Medulla oblongata (tissue), 1 donor: Measurements from ENCODE around the gene KLF13.
A peak's percentile ranks its signal among the peaks of the same experiment; 100 is the strongest.
"Not testable (repeated sequence)": the region's sequence is repeated elsewhere in the genome, so short reads cannot be mapped to it uniquely, and the experiment has no call there.

ENCODE experiments used
- DNase-seq: peaks from one replicate; pipeline ENCODE4 v3.0.0-alpha.2; 2015; ENCODE audit errors: extremely low spot score

The KLF13 gene

GRCh38 chr15:31345606-31346366 lies 19.2 kb downstream of the KLF13 start:
- DNase-seq, result no peak

- no peak for DNase-seq
These were observed 19.9 kb downstream of the KLF13 start for GRCh38 chr15:31346367-31347066.

- no peak for DNase-seq
These were observed 20.7 kb downstream of the KLF13 start for GRCh38 chr15:31347067-31347975.

- no peak for DNase-seq
These were observed 21.6 kb downstream of the KLF13 start for GRCh38 chr15:31347981-31348803.

GRCh38 chr15:31349233-31350141 lies 22.9 kb downstream of the KLF13 start:
- DNase-seq, result no peak

GRCh38 chr15:31350771-31351170 lies 24.1 kb downstream of the KLF13 start:
- no peak for DNase-seq

- peak; percentile 54 for DNase-seq
These were observed 25.7 kb downstream of the KLF13 start for GRCh38 chr15:31352339-31352751.

- DNase-seq, result peak; percentile 94
These were observed 26.5 kb downstream of the KLF13 start for GRCh38 chr15:31352911-31353811.

- DNase-seq, result peak; percentile 83
These were observed 27.3 kb downstream of the KLF13 start for GRCh38 chr15:31353931-31354330.

GRCh38 chr15:31356097-31356496 lies 29.5 kb downstream of the KLF13 start:
- not testable (repeated sequence) for DNase-seq

- DNase-seq, result no peak
These were observed 30.5 kb downstream of the KLF13 start for GRCh38 chr15:31357148-31357547.

- no peak for DNase-seq
These were observed 31.5 kb downstream of the KLF13 start for GRCh38 chr15:31358163-31358562.

- no peak for DNase-seq
These were observed 32.5 kb downstream of the KLF13 start for GRCh38 chr15:31358957-31359701.

- DNase-seq, result no peak
These were observed 33.1 kb downstream of the KLF13 start for GRCh38 chr15:31359702-31360111.

- DNase-seq, result no peak
These were observed 33.5 kb downstream of the KLF13 start for GRCh38 chr15:31360158-31360561.

- no peak for DNase-seq
These were observed 34.5 kb downstream of the KLF13 start for GRCh38 chr15:31360843-31361763.

GRCh38 chr15:31361764-31362515 lies 35.3 kb downstream of the KLF13 start:
- no peak for DNase-seq
